ENCODE measurements around the gene APBB2.

APBB2 gene

GRCh38 chr4:40971338-40971737, 243.0 kb downstream of the APBB2 start:
- DNase-seq (ENCODE audit: low spot score), result no peak

GRCh38 chr4:40969501-40969900, 244.8 kb downstream of the APBB2 start:
- DNase-seq (ENCODE audit: low spot score), result no peak

GRCh38 chr4:40967550-40967949, 246.8 kb downstream of the APBB2 start:
- DNase-seq (ENCODE audit: low spot score), result no peak

- DNase-seq (ENCODE audit: low spot score), result no peak
These were observed 248.3 kb downstream of the APBB2 start for GRCh38 chr4:40966091-40966490.

GRCh38 chr4:40963897-40964478, 250.4 kb downstream of the APBB2 start:
- no peak for DNase-seq (ENCODE audit: low spot score)

GRCh38 chr4:40962551-40963180, 251.7 kb downstream of the APBB2 start:
- DNase-seq (ENCODE audit: low spot score), result no peak

GRCh38 chr4:40960941-40961340, 253.4 kb downstream of the APBB2 start:
- DNase-seq (ENCODE audit: low spot score), result no peak

- DNase-seq (ENCODE audit: low spot score), result no peak
These were observed 257.1 kb downstream of the APBB2 start for GRCh38 chr4:40957281-40957680.

- no peak for DNase-seq (ENCODE audit: low spot score)
These were observed 257.6 kb downstream of the APBB2 start for GRCh38 chr4:40956721-40957255.

GRCh38 chr4:40954088-40954668, 260.2 kb downstream of the APBB2 start:
- no peak for DNase-seq (ENCODE audit: low spot score)

- no peak for DNase-seq (ENCODE audit: low spot score)
These were observed 260.9 kb downstream of the APBB2 start for GRCh38 chr4:40953283-40954087.

- no peak for DNase-seq (ENCODE audit: low spot score)
These were observed 261.7 kb downstream of the APBB2 start for GRCh38 chr4:40952672-40953071.

GRCh38 chr4:40952217-40952616, 262.1 kb downstream of the APBB2 start:
- DNase-seq (ENCODE audit: low spot score), result no peak

GRCh38 chr4:40951026-40951425, 263.3 kb downstream of the APBB2 start:
- no peak for DNase-seq (ENCODE audit: low spot score)

- no peak for DNase-seq (ENCODE audit: low spot score)
These were observed 264.8 kb downstream of the APBB2 start for GRCh38 chr4:40949358-40950100.

GRCh38 chr4:40948014-40948413, 266.3 kb downstream of the APBB2 start:
- DNase-seq (ENCODE audit: low spot score), result no peak

- no peak for DNase-seq (ENCODE audit: low spot score)
These were observed 267.7 kb downstream of the APBB2 start for GRCh38 chr4:40946652-40947051.

GRCh38 chr4:40940756-40941155, 273.6 kb downstream of the APBB2 start:
- DNase-seq (ENCODE audit: low spot score), result no peak

- DNase-seq (ENCODE audit: low spot score), result no peak
These were observed 274.0 kb downstream of the APBB2 start for GRCh38 chr4:40940317-40940741.

GRCh38 chr4:40939856-40940255, 274.5 kb downstream of the APBB2 start:
- DNase-seq (ENCODE audit: low spot score), result no peak

- DNase-seq (ENCODE audit: low spot score), result no peak
These were observed 276.0 kb downstream of the APBB2 start for GRCh38 chr4:40938337-40938736.

All from CD4-positive, alpha-beta T cell treated with Interleukin-6 at 100 ng/mL for 8 hours (primary cell).